GM23338 (cell line): ENCODE results near the gene A1BG. TPM values are rescaled to one million over a fixed set of nuclear protein-coding genes. Genes with fewer than 3 reads are reported as not detected.

Source experiments
- ATAC-seq: fragments of 200-7000 bp; cut with Tn5 transposase; 3 replicates; pipeline ENCODE4 v1.9.1; 2020
- DNase-seq: peaks from one replicate; pipeline ENCODE4 v3.0.0-alpha.2; 2015; ENCODE audit warnings: low spot score
- H2AFZ ChIP-seq: fragments of 200-600 bp; sonication (generic); 2 replicates; pipeline ENCODE4 v1.8.0; 2016; ENCODE audit warnings: antibody characterized with exemption, mild to moderate bottlenecking, moderate library complexity
- H3F3A ChIP-seq: fragments of 200-600 bp; sonication (generic); replicated peaks from 2 replicates; pipeline ENCODE4 v1.8.0; 2017; ENCODE audit warnings: antibody characterized with exemption, mixed run types, low read depth
- H3K27ac ChIP-seq: fragments of 200-600 bp; sonication (generic); 2 replicates; pipeline ENCODE4 v1.6.1; 2016; ENCODE audit warnings: low read depth
- H3K27me3 ChIP-seq: fragments of 200-600 bp; sonication (generic); 2 replicates; pipeline ENCODE4 v1.8.0; 2016; ENCODE audit warnings: mild to moderate bottlenecking, mixed run types, moderate library complexity; ENCODE audit not compliant: insufficient read depth
- H3K36me3 ChIP-seq: fragments of 200-600 bp; sonication (generic); 2 replicates; pipeline ENCODE4 v1.8.0; 2016; ENCODE audit warnings: mild to moderate bottlenecking; ENCODE audit not compliant: insufficient read depth
- H3K4me1 ChIP-seq: fragments of 200-600 bp; sonication (generic); 2 replicates; pipeline ENCODE4 v1.8.0; 2016; ENCODE audit warnings: mild to moderate bottlenecking, moderate library complexity; ENCODE audit not compliant: insufficient read depth
- H3K4me2 ChIP-seq: fragments of 200-600 bp; sonication (generic); 2 replicates; pipeline ENCODE4 v1.7.1; 2017; ENCODE audit warnings: mixed run types
- H3K4me3 ChIP-seq: fragments of 200-600 bp; sonication (generic); 2 replicates; pipeline ENCODE4 v1.6.1; 2016; ENCODE audit warnings: mixed run types
- H3K79me2 ChIP-seq: fragments of 200-600 bp; sonication (generic); replicated peaks from 2 replicates; pipeline ENCODE4 v1.8.0; 2017; ENCODE audit warnings: mild to moderate bottlenecking; ENCODE audit not compliant: insufficient read depth
- H3K9me2 ChIP-seq: fragments of 200-600 bp; sonication (generic); 2 replicates; pipeline ENCODE4 v1.8.0; 2017; ENCODE audit not compliant: insufficient read depth
- H4K20me1 ChIP-seq: fragments of 200-600 bp; sonication (generic); replicated peaks from 2 replicates; pipeline ENCODE4 v1.8.0; 2017; ENCODE audit warnings: mild to moderate bottlenecking; ENCODE audit not compliant: insufficient read depth
- H3K27ac Mint-ChIP-seq: 2 replicates; pipeline ENCODE4 v1.8.0; 2020; ENCODE audit warnings: inconsistent platforms, mild to moderate bottlenecking, moderate library complexity, mixed read lengths
- H3K27me3 Mint-ChIP-seq: 3 replicates; pipeline ENCODE4 v1.8.0; 2022; ENCODE audit warnings: low read depth, mild to moderate bottlenecking, moderate library complexity, mixed read lengths, inconsistent platforms; ENCODE audit not compliant: insufficient read depth, poor library complexity
- H3K36me3 Mint-ChIP-seq: 3 replicates; pipeline ENCODE4 v1.8.0; 2021; ENCODE audit warnings: low read depth, mild to moderate bottlenecking, inconsistent platforms, moderate library complexity, mixed read lengths
- H3K4me1 Mint-ChIP-seq: 3 replicates; pipeline ENCODE4 v1.8.0; 2020; ENCODE audit warnings: mild to moderate bottlenecking, inconsistent platforms, mixed read lengths
- H3K4me3 Mint-ChIP-seq: 3 replicates; pipeline ENCODE4 v1.8.0; 2021; ENCODE audit warnings: moderate library complexity, mild to moderate bottlenecking, inconsistent platforms, mixed read lengths
- H3K9me3 Mint-ChIP-seq: 3 replicates; pipeline ENCODE4 v1.8.0; 2020; ENCODE audit warnings: moderate library complexity, mild to moderate bottlenecking, inconsistent platforms, mixed read lengths
- EZH2 ChIP-seq: fragments of 200-600 bp; sonication (generic); IDR thresholded peaks from one replicate; pipeline ENCODE4 v1.8.0; 2017; ENCODE audit warnings: antibody characterized with exemption, mild to moderate bottlenecking, low read depth; ENCODE audit not compliant: unreplicated experiment
- JUNB ChIP-seq: IDR thresholded peaks from one replicate; pipeline ENCODE4 v1.6.1; 2016; ENCODE audit warnings: antibody characterized with exemption; ENCODE audit not compliant: unreplicated experiment
- polyA plus RNA-seq: library from polyadenylated mRNA; unstranded; fragments of >200 nt; fragmentation: Nextera tagmentation; extraction: Ambion mirVana; gene quantifications from 2 replicates; pipeline ENCODE4 v1.2.1, GENCODE V29; 2016
- total RNA-seq: library from RNA; depleted of rRNA; stranded (reverse); fragments of >200 nt; shearing (Covaris generic); gene quantifications from 2 replicates; pipeline ENCODE4 v1.2.3, GENCODE V29; 2014
- TF ChIP-seq, protein P1 (sequence below): IDR thresholded peaks from one replicate; pipeline ENCODE4 v1.6.1; 2018; ENCODE audit warnings: antibody characterized with exemption; ENCODE audit not compliant: unreplicated experiment
- TF ChIP-seq, protein P2 (sequence below): fragments of 250-450 bp; sonication (Bioruptor Pico); IDR thresholded peaks from 2 replicates; pipeline ENCODE4 v1.5.0; 2020; ENCODE audit warnings: mild to moderate bottlenecking, moderate library complexity

The A1BG gene
- total and polyA plus RNA-seq, 2 experiments from 2014 or later, result 17.7 to 43.5 TPM

DNA sequence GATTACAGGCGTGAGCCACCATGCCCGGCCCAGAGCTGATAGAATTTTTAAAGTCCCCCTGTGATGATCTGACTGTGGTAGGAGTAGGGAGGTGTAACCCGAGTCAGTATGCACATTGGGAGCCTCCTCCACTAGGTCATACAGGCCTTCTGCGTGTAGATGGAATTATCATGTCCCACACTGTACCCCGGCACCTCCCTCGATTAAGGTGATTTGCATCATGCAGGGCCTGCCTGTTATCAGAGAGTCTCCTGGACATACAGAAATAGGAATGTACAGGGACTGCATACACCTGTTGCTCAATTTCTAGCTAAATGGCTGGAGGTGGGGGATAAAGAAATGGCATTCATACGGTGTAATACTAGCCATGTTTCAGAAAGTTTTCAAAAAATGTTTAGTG is 49.0 kb downstream of the A1BG start:
- H3K4me3 ChIP-seq, result peak overlapping the region; percentile 71
- ATAC-seq (peak; percentile 13), DNase-seq (peak; percentile 36)
- Mint-ChIP-seq H3K36me3 (peaks cover 52% of the 10 kb centered on the region), H3K9me3 (no peaks in the 10 kb centered on the region), H3K27me3 (peaks cover 3% of the 10 kb centered on the region), H3K4me3 (peak overlapping the region; percentile 97), H3K4me1 (peaks cover 13% of the 10 kb centered on the region; the same call in 2 of the 3 replicates), H3K27ac (no peak overlapping the region)
- peaks cover 20% of the 10 kb centered on the region for H3K79me2 ChIP-seq
- peaks cover 31% of the 10 kb centered on the region for H4K20me1 ChIP-seq
- peak overlapping the region; percentile 65 for H3K4me2 ChIP-seq
- peaks cover 6% of the 10 kb centered on the region; the same call in 1 of the 2 replicates for H3K4me1 ChIP-seq
- peaks cover 12% of the 10 kb centered on the region; the same call in 1 of the 2 replicates for H3F3A ChIP-seq
- no peak overlapping the region for H2AFZ ChIP-seq
- 0 out of 2 replicates have a peak, but pooled peaks cover 3% of the 10 kb centered on the region for H3K36me3 ChIP-seq
- no peaks in the 10 kb centered on the region for H3K27me3 ChIP-seq
- H3K9me2 ChIP-seq, result no peaks in the 10 kb centered on the region
- H3K27ac ChIP-seq, result no peak overlapping the region
- TF ChIP-seq EZH2 (no peak), JUNB (no peak)
- TF ChIP-seq, protein P1, sequence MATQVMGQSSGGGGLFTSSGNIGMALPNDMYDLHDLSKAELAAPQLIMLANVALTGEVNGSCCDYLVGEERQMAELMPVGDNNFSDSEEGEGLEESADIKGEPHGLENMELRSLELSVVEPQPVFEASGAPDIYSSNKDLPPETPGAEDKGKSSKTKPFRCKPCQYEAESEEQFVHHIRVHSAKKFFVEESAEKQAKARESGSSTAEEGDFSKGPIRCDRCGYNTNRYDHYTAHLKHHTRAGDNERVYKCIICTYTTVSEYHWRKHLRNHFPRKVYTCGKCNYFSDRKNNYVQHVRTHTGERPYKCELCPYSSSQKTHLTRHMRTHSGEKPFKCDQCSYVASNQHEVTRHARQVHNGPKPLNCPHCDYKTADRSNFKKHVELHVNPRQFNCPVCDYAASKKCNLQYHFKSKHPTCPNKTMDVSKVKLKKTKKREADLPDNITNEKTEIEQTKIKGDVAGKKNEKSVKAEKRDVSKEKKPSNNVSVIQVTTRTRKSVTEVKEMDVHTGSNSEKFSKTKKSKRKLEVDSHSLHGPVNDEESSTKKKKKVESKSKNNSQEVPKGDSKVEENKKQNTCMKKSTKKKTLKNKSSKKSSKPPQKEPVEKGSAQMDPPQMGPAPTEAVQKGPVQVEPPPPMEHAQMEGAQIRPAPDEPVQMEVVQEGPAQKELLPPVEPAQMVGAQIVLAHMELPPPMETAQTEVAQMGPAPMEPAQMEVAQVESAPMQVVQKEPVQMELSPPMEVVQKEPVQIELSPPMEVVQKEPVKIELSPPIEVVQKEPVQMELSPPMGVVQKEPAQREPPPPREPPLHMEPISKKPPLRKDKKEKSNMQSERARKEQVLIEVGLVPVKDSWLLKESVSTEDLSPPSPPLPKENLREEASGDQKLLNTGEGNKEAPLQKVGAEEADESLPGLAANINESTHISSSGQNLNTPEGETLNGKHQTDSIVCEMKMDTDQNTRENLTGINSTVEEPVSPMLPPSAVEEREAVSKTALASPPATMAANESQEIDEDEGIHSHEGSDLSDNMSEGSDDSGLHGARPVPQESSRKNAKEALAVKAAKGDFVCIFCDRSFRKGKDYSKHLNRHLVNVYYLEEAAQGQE, result no peak
- TF ChIP-seq, protein P2, sequence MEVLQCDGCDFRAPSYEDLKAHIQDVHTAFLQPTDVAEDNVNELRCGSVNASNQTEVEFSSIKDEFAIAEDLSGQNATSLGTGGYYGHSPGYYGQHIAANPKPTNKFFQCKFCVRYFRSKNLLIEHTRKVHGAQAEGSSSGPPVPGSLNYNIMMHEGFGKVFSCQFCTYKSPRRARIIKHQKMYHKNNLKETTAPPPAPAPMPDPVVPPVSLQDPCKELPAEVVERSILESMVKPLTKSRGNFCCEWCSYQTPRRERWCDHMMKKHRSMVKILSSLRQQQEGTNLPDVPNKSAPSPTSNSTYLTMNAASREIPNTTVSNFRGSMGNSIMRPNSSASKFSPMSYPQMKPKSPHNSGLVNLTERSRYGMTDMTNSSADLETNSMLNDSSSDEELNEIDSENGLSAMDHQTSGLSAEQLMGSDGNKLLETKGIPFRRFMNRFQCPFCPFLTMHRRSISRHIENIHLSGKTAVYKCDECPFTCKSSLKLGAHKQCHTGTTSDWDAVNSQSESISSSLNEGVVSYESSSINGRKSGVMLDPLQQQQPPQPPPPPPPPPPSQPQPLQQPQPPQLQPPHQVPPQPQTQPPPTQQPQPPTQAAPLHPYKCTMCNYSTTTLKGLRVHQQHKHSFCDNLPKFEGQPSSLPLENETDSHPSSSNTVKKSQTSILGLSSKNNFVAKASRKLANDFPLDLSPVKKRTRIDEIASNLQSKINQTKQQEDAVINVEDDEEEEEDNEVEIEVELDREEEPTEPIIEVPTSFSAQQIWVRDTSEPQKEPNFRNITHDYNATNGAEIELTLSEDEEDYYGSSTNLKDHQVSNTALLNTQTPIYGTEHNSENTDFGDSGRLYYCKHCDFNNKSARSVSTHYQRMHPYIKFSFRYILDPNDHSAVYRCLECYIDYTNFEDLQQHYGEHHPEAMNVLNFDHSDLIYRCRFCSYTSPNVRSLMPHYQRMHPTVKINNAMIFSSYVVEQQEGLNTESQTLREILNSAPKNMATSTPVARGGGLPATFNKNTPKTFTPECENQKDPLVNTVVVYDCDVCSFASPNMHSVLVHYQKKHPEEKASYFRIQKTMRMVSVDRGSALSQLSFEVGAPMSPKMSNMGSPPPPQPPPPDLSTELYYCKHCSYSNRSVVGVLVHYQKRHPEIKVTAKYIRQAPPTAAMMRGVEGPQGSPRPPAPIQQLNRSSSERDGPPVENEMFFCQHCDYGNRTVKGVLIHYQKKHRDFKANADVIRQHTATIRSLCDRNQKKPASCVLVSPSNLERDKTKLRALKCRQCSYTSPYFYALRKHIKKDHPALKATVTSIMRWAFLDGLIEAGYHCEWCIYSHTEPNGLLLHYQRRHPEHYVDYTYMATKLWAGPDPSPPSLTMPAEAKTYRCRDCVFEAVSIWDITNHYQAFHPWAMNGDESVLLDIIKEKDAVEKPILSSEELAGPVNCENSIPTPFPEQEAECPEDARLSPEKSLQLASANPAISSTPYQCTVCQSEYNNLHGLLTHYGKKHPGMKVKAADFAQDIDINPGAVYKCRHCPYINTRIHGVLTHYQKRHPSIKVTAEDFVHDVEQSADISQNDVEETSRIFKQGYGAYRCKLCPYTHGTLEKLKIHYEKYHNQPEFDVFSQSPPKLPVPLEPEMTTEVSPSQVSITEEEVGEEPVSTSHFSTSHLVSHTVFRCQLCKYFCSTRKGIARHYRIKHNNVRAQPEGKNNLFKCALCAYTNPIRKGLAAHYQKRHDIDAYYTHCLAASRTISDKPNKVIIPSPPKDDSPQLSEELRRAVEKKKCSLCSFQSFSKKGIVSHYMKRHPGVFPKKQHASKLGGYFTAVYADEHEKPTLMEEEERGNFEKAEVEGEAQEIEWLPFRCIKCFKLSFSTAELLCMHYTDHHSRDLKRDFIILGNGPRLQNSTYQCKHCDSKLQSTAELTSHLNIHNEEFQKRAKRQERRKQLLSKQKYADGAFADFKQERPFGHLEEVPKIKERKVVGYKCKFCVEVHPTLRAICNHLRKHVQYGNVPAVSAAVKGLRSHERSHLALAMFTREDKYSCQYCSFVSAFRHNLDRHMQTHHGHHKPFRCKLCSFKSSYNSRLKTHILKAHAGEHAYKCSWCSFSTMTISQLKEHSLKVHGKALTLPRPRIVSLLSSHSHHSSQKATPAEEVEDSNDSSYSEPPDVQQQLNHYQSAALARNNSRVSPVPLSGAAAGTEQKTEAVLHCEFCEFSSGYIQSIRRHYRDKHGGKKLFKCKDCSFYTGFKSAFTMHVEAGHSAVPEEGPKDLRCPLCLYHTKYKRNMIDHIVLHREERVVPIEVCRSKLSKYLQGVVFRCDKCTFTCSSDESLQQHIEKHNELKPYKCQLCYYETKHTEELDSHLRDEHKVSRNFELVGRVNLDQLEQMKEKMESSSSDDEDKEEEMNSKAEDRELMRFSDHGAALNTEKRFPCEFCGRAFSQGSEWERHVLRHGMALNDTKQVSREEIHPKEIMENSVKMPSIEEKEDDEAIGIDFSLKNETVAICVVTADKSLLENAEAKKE, result no peak
